Astrocyte of the spinal cord (primary cell): Measurements from ENCODE around the gene WDR37.

Experiments
- DNase-seq: peaks from one replicate; pipeline ENCODE4 v3.0.0; 2011; ENCODE audit warnings: low read depth, low spot score
- H3K4me3 ChIP-seq: 2 replicates; pipeline ENCODE4 v1.5.1; 2011; ENCODE audit warnings: low read depth, mild to moderate bottlenecking, low read length, moderate library complexity
- CTCF ChIP-seq: IDR thresholded peaks from 2 replicates; pipeline ENCODE4 v1.5.1; 2012; ENCODE audit warnings: low read depth, mild to moderate bottlenecking, low read length, inconsistent platforms
- in situ Hi-C: cut with HindIII; loops from 2 replicates; pipeline ENCODE4 v1.10.0; 2017; ENCODE audit warnings: low sequenced_read_pairs

The WDR37 gene

GRCh38 chr10:1015688-1016087 lies 40.5 kb upstream of the WDR37 start:
- no peak overlapping the region for H3K4me3 ChIP-seq
- in situ Hi-C loops: no loop called here
- TF ChIP-seq CTCF: no peak
- DNase-seq: no peak

- H3K4me3 ChIP-seq: no peak overlapping the region
- no peak for TF ChIP-seq CTCF
- DNase-seq: no peak
- in situ Hi-C loops: no loop called here
These were observed 36.8 kb upstream of the WDR37 start for GRCh38 chr10:1019362-1019761.

DNA sequence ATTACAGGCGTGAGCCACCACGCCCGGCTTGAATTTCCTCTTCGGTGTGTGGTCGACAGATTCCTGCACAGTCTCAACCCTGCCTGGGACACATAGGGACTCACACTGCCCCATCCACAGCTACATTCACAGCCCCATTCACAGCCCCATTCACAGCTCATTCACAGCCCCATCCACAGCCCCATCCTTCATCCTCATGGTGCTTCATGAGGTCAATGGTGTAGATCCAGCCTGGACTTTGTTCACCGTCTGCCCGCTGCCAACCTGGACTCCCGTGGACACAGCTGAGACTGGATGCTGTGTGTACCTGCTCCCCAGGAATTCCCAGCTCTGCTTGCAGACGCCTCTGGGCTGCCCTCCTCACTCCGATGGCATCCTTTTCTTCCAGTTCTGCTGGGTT lies 35.7 kb upstream of the WDR37 start:
- in situ Hi-C loops: no loop called here
- no peak for TF ChIP-seq CTCF
- no peak overlapping the region for H3K4me3 ChIP-seq
- no peak for DNase-seq

DNA sequence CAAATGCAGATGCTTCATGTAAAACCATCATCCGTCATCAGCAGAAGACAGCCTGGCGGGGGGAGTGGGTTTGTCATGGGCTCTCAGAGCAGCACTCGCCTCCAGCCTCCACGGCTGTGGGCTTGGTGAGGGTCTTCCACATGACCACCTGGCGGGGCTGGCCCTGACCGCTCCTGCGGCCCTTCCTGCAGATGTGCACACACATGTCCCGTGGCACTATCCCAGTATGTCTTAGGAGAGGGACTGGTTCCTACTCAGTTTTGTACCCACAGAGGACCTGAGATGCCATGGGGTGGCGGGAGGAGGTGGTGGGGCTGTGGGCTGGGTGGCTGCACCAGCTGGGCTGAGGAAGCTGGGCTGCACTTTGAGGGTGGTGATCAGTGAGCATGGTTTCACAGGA lies 35.2 kb upstream of the WDR37 start:
- H3K4me3 ChIP-seq: no peak overlapping the region
- in situ Hi-C loops: no loop called here
- no peak for TF ChIP-seq CTCF
- DNase-seq: no peak

DNA sequence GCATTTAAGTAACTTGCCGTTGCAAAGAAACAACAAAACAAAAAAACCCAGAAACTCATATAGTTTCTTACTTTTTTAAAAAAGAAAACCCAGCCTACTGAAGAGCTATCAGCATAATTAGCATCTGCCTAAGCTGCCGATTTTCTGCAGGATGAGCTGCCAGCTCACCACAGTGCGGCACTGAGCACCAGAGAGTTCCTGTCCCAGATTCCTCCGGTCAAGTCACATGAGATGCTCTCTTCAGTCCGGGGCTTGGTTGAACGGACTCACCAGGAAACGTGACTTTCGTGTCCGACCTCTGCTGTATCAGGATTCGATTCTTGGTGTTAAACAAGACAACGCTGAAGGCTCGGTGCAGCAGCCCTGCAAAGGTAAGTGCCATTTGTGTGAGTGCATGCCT lies 33.8 kb upstream of the WDR37 start:
- in situ Hi-C loops: no loop called here
- no peak for TF ChIP-seq CTCF
- no peak for DNase-seq

GRCh38 chr10:1024103-1024502 lies 32.1 kb upstream of the WDR37 start:
- in situ Hi-C loops: no loop called here
- TF ChIP-seq CTCF: no peak
- no peak for DNase-seq
- no peak overlapping the region for H3K4me3 ChIP-seq

More for the DNA sequence above, 33.8 kb upstream of the WDR37 start:
- H3K4me3 ChIP-seq: no peak overlapping the region

DNA sequence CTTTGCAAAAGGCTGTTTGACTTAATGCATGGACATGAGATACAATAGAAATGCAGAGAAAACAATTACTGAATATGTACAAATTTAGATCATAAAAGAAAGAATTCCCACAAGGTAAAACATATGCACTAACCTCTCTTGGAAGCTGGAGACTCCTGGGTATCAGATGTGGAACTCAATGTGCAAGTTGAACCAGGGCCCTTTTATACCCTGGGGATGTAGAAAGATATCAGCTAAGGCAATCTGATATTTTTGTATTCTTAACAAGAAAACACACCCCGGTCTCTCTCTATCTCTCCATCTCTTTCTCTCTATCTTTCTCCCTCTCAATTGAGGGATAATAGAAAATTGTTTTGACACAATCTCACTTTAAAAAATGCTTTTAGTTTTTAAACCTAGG lies 30.5 kb upstream of the WDR37 start, which contains the start of gene IDI2:
IDI2 (minus strand) TSS at position 177 of the 400 bp plus-strand sequence. CDS start 1,136 bp downstream, outside the sequence.
- no peak for DNase-seq
- no peak within 1 kb of the TSS for H3K4me3 ChIP-seq
- no peak for TF ChIP-seq CTCF
- in situ Hi-C loops: no loop called here
